Small intestine (tissue), 7 donors: ENCODE results near the gene FTO. TPM values are rescaled to one million over a fixed set of nuclear protein-coding genes. Genes with fewer than 3 reads are reported as not detected.

Source experiments
- DNase-seq, 2 donors: peaks; one replicate each; pipeline versions ENCODE4 v3.0.0 to v3.0.0-alpha.2; 2013
- FAIRE-seq: peaks from 2 replicates; lab custom pipeline; 2012; peaks lifted over from hg19 to GRCh38; lab: Jason Lieb, UNC
- H3K27ac ChIP-seq, 3 donors: one replicate each; pipeline ENCODE4 v1.5.1; 2013; ENCODE audit warnings: low read length in 2 of 3, mild to moderate bottlenecking in 2 of 3, control low read depth in 1 of 3, inconsistent platforms in 1 of 3, low read depth in 1 of 3, moderate library complexity in 1 of 3
- H3K27me3 ChIP-seq, 3 donors: one replicate each; pipeline ENCODE4 v1.6.1; 2013; ENCODE audit warnings: low read length in 3 of 3, inconsistent platforms in 1 of 3; ENCODE audit not compliant: control insufficient read depth in 3 of 3, insufficient read depth in 3 of 3
- H3K36me3 ChIP-seq, 3 donors: one replicate each; pipeline ENCODE4 v1.6.1; 2013; ENCODE audit warnings: low read length in 3 of 3, inconsistent platforms in 1 of 3, low read depth in 1 of 3, mild to moderate bottlenecking in 1 of 3, moderate library complexity in 1 of 3; ENCODE audit not compliant: control insufficient read depth in 3 of 3, insufficient read depth in 2 of 3
- H3K4me1 ChIP-seq, 3 donors: one replicate each; pipeline ENCODE4 v1.6.1; 2013; ENCODE audit warnings: low read length in 2 of 3, inconsistent platforms in 1 of 3, low read depth in 1 of 3, mild to moderate bottlenecking in 1 of 3, moderate library complexity in 1 of 3; ENCODE audit not compliant: control insufficient read depth in 3 of 3, insufficient read depth in 2 of 3
- H3K4me3 ChIP-seq, 3 donors: one replicate each; pipeline ENCODE4 v1.5.1; 2013; ENCODE audit warnings: low read length in 3 of 3, control low read depth in 1 of 3, inconsistent platforms in 1 of 3, low read depth in 1 of 3, mild to moderate bottlenecking in 1 of 3, moderate library complexity in 1 of 3
- H3K9me3 ChIP-seq, 2 donors: one replicate each; pipeline ENCODE4 v1.6.1; 2013; ENCODE audit warnings: low read depth in 1 of 2, low read length in 1 of 2; ENCODE audit not compliant: control insufficient read depth in 2 of 2, insufficient read depth in 1 of 2
- WGBS, 3 donors: extraction: QIAGEN DNeasy Blood & Tissue Kit; methylation state at CpG; one replicate each; pipeline ENCODE4 v1.1.7; 2013; 5-methylcytosine and 5-hydroxymethylcytosine counted together
- polyA plus RNA-seq, 4 donors: library from polyadenylated mRNA; stranded (reverse) in 3 of 4; unstranded in 1 of 4; fragments of 200-250 nt in 3 of 4; fragments of 120-200 nt in 1 of 4; gene quantifications; one replicate each; pipeline versions ENCODE4 v1.2.1 to v1.2.3, GENCODE V29; 2013
- donor health status: healthy with polysubstance abuse.
- donor health status: control.
- donor health status: control.
- donor health status: Bipolar disorder and iron deficiency.
- donor health status: healthy.

The FTO gene
- polyA plus RNA-seq, 4 donors: 5.4 to 36.8 (median 12.2) TPM

DNA sequence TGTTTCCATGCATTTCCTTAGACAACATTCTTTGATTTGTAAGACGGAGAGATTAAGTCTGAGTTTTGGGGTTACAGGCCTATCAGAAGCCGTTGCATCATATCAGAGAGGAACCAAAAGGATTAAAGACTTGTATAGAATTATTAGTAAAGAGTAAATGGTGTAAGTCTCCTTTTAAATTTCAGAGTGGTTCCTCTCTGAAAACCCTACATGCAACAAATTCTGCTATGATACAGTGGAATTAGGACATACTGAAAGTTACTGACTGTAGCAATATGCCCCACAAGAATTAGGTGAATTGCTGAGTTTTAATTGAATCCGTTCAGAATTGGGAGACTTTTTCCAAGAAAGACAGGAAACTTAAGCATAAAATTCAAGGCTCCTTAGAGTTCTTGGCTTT is 221.6 kb downstream of the FTO start:
- 85 to 94% (median 88%) methylated on average over 3 of the region's 3 CpGs for WGBS, 3 donors
- DNase-seq: no peak
- no peaks in the 10 kb centered on the region for H3K27me3 ChIP-seq
- H3K27ac ChIP-seq: no peak overlapping the region
- H3K9me3 ChIP-seq: no peaks in the 10 kb centered on the region
- no peak overlapping the region for H3K4me3 ChIP-seq
- peaks cover 0 to 5% (median 0%) of the 10 kb centered on the region in 3 donors for H3K4me1 ChIP-seq
- no peaks in the 10 kb centered on the region for H3K36me3 ChIP-seq
- FAIRE-seq: no peak

DNA sequence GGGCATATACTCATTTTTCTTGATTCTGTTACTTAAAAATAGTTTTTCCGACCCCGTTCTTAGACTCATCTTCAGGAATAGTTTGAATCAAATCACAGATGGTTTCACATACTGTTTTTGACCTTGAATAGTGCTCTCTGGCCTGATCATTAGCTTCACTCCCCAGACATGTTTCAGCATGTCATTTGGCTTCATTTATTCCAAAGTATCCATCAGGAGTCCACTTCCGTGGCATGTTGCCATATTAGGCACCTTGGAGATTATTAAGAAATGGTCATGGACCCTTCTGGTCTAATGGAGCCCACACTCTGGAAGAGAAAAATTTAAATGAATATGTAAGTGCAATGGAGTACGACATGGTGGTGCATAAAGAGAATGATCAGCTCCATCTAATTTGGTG is 222.3 kb downstream of the FTO start:
- Histone ChIP-seq H3K4me1 (peaks cover 0 to 5% (median 0%) of the 10 kb centered on the region in 3 donors), H3K9me3 (no peaks in the 10 kb centered on the region), H3K36me3 (no peaks in the 10 kb centered on the region), H3K27me3 (no peaks in the 10 kb centered on the region), H3K4me3 (no peak overlapping the region), H3K27ac (no peak overlapping the region)
- WGBS, 3 donors: 94 to 95% (median 95%) methylated on average over 4 of the region's 4 CpGs
- FAIRE-seq (no peak), DNase-seq (no peak)

DNA sequence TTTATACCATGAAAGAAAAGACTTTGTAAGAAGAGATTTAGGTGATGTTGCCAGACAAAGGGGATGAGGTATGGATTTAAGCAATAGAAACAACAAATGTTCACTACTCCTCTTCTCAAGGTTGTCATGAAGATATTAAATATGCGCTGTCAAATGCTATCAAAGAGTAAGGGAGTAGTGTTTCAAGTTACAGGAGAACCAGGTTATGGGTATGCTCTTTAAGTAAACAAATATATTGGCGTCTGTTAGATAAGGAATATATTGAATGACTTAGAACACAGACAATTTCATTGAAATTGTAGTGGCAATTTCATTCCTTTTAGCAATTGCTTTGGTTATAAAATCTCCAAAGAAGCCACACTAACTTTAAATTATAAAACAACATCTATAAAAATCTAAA is 229.0 kb downstream of the FTO start:
- H3K27me3 ChIP-seq: no peaks in the 10 kb centered on the region
- WGBS, 3 donors: 31 to 80% (median 51%) methylated on average over 2 of the region's 2 CpGs
- no peak overlapping the region for H3K27ac ChIP-seq
- no peak for DNase-seq
- H3K4me3 ChIP-seq: no peak overlapping the region
- H3K36me3 ChIP-seq: peaks cover 0 to 2% (median 0%) of the 10 kb centered on the region in 3 donors
- H3K9me3 ChIP-seq: no peaks in the 10 kb centered on the region
- FAIRE-seq: no peak
- peaks cover 0 to 5% (median 0%) of the 10 kb centered on the region in 3 donors for H3K4me1 ChIP-seq

DNA sequence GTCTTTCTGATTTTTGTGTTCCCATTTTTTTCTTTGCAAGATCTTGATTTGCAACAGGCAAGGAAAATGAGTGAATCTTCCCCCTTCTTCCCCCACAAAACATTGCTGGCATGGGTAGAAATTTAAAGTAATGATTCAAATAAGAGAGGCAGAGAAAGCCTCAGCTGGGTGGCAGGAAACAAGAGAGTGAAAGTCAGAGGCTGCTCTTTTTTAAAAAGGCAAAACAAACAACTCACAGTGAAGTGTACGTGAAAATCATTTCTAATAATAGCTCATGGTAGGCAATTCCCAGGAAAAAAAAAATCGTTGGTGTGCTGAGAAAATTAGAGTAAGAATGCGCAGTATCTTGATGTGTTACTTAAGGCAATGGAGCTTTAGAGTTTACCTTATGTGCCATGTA is 229.5 kb downstream of the FTO start:
- peaks cover 0 to 2% (median 0%) of the 10 kb centered on the region in 3 donors for H3K36me3 ChIP-seq
- FAIRE-seq: no peak
- no peak overlapping the region for H3K4me3 ChIP-seq
- no peaks in the 10 kb centered on the region for H3K9me3 ChIP-seq
- DNase-seq: no peak
- peaks cover 0 to 5% (median 0%) of the 10 kb centered on the region in 3 donors for H3K4me1 ChIP-seq
- no peak overlapping the region for H3K27ac ChIP-seq
- no peaks in the 10 kb centered on the region for H3K27me3 ChIP-seq
- WGBS, 3 donors: 54 to 67% (median 60%) methylated on average over 3 of the region's 3 CpGs

DNA sequence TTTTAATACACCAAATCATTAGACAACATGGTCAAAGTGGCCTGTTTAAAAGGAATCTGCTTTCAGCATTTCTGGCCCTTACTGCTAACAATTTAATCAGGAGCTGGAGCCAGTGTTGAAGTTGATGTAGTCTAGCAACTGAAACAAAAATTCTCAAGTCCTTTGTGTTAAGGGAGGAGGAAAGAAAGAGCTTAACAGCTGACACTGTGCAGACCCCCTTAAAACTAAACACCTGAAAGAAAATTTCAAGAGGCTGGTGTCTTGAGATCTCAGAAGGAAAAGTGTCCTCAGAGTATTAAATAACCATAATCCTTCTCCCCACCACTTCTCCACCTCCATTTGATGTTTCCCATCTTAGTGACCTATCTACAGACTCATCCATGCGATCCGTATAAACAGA is 232.1 kb downstream of the FTO start:
- FAIRE-seq (no peak), DNase-seq (no peak)
- Histone ChIP-seq H3K9me3 (no peaks in the 10 kb centered on the region), H3K36me3 (peaks cover 0 to 2% (median 0%) of the 10 kb centered on the region in 3 donors), H3K27me3 (no peaks in the 10 kb centered on the region), H3K4me1 (peaks cover 0 to 5% (median 0%) of the 10 kb centered on the region in 3 donors), H3K27ac (no peak overlapping the region), H3K4me3 (no peak overlapping the region)
- WGBS, 3 donors: 24 to 70% (median 46%) methylated on average over 2 of the region's 2 CpGs

DNA sequence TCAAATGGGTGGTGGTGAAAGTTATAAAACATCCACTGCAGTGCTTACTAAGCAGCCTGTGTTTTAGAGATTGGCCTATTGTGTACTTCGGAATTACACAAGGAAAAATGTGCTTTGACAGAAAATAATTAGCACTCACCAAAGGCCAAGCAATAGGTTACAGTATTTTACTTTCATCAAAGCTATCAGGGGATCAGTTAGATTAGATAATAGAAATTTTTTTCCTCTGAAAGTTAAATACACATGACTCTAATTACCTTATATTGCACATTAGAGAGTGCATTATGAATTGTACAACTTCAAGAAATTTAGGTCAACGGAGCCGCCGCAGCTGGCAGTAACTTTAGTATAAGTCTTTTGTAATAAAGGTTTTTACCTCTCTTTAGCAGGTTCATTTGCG is 232.6 kb downstream of the FTO start:
- no peak overlapping the region for H3K27ac ChIP-seq
- no peak for FAIRE-seq

DNA sequence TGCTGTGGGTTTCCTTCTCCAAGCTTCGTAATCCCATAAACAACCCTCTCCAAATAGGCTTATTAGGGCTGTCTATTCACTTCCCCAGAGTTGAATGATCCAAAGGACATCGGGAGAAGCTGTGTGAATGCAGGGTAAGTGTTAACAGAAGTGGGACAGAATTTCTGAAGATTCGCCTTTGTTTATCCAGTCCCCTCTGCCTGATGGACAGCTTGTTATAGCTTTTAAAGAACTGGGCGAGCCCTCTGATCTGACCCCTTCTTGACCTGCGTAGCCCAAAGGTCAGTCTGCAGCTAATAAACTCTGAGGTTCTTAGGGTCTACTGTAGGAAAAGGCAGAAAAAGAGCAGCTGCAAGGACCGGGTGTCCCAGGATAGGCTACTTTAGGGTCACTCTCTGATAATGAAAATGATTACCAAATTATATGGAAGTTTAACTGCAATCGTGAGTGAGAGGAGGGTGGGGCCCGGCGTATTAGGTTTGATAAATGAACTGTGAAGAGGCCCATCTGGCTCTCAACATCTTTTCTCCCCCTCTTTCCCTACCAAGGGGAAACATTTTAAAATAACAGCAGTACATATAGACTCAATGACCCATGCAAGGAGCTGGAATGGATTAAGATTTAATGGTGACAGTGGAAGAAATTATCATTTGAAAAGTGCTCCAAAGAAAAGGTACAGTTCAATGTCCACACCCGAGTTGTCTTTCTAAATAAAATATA is 233.4 kb downstream of the FTO start:
- peaks cover 0 to 5% (median 0%) of the 10 kb centered on the region in 3 donors for H3K4me1 ChIP-seq
- H3K27ac ChIP-seq: no peak overlapping the region
- no peak overlapping the region for H3K4me3 ChIP-seq
- 19 to 52% (median 49%) methylated on average over 10 of the region's 10 CpGs for WGBS, 3 donors
- peaks cover 0 to 2% (median 0%) of the 10 kb centered on the region in 3 donors for H3K36me3 ChIP-seq
- no peaks in the 10 kb centered on the region for H3K27me3 ChIP-seq
- FAIRE-seq (no peak), DNase-seq (no peak)
- no peaks in the 10 kb centered on the region for H3K9me3 ChIP-seq

More for the DNA sequence above, 232.6 kb downstream of the FTO start:
- H3K27me3 ChIP-seq: no peaks in the 10 kb centered on the region
- H3K36me3 ChIP-seq: peaks cover 0 to 2% (median 0%) of the 10 kb centered on the region in 3 donors
- peaks cover 0 to 5% (median 0%) of the 10 kb centered on the region in 3 donors for H3K4me1 ChIP-seq
- no peak overlapping the region for H3K4me3 ChIP-seq
- no peaks in the 10 kb centered on the region for H3K9me3 ChIP-seq
- 19 to 70% (median 39%) methylated on average over 5 of the region's 5 CpGs for WGBS, 3 donors
- peak in 1 of 2 donors; percentile 13 for DNase-seq

DNA sequence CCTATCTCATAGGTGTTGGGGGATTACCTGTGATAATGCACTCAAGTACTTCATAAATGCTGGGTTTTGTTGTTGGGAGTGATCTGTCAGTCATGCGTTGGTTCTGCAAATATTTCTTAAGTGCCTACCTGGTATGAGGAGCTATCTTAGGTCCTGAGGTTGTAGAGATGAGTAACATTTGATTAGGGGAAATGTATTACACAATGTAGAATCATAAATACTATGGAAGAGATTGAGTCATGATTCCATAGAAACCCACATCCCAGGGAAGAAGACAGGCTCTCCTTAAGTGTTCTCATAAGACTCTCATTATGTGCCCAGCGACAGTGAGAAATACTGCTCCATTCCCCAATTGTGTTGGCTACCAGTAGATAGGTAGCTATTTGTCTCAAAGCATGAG is 240.1 kb downstream of the FTO start:
- no peak overlapping the region for H3K27ac ChIP-seq
- no peaks in the 10 kb centered on the region for H3K4me1 ChIP-seq
- no peaks in the 10 kb centered on the region for H3K9me3 ChIP-seq
- WGBS, 3 donors: 92 to 96% (median 94%) methylated on average over 2 of the region's 2 CpGs
- DNase-seq (no peak), FAIRE-seq (no peak)
- H3K36me3 ChIP-seq: no peaks in the 10 kb centered on the region
- no peak overlapping the region for H3K4me3 ChIP-seq
- H3K27me3 ChIP-seq: no peaks in the 10 kb centered on the region
